HG03354 (cell line): Measurements from ENCODE around the gene FLNC.

Experiments
- ATAC-seq: cut with Tn5 transposase; IDR thresholded peaks from one replicate; pipeline ENCODE4 v1.9.1; 2021; ENCODE audit warnings: mild to moderate bottlenecking; ENCODE audit not compliant: unreplicated experiment, poor library complexity, severe bottlenecking

The FLNC gene

DNA sequence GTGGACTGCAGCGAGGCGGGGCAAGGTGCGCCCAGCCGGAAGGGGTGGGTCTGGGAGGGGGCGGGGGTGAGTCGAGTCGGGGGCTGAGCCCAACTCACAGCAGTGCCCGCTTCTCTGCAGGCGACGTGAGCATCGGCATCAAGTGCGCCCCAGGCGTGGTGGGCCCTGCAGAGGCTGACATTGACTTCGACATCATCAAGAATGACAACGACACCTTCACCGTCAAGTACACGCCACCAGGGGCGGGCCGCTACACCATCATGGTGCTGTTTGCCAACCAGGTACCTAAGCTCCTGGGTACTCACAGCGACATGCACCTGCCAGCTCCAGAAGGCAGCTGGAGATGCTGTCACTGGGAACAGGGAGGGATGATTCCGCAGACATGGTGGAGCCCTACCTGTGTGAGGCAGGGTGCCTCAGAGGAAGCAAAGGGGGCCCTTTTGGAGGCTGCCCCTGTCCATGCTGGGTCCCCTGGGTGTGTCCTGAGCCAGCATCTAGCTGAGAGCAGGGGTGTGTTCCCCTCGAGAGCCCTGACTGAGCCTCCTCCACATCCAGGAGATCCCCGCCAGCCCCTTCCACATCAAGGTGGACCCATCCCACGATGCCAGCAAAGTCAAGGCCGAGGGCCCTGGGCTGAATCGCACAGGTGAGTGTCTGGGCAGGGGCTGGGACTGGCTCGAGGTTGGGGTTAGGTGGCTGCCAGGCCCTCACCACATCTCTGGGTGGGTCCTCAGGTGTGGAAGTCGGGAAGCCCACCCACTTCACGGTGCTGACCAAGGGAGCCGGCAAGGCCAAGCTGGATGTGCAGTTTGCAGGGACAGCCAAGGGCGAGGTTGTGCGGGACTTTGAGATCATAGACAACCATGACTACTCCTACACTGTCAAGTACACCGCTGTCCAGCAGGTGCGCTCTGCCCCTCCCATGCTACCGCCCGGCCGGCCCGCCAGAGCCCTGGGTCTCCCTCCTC, 12.8 kb downstream of the FLNC start:
- no peak for ATAC-seq

DNA sequence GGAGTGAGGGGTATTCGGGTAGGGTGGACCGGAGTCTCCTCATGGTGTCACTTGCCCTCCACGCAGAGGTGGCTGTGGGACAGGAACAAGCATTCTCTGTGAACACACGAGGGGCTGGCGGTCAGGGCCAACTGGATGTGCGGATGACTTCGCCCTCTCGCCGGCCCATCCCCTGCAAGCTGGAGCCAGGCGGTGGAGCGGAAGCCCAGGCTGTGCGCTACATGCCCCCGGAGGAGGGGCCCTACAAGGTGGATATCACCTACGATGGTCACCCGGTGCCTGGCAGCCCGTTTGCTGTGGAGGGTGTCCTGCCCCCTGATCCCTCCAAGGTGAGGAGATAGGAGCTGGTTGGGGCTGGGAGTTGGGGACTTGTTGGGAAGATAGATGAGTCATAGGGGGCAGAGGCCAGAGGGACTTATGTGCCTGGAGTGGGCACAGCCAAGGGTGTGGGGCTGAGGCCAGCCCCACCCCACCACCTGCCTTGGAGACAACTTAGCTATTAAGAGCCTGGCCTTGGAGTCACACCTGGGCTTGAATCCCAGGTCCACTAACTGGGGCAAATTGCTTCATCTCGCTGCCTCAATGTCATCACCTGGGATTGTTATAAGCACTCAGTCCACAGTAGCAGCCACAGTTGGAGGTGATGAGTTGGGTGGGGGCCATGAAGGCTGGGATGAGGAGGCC, 13.9 kb downstream of the FLNC start:
- ATAC-seq: no peak

DNA sequence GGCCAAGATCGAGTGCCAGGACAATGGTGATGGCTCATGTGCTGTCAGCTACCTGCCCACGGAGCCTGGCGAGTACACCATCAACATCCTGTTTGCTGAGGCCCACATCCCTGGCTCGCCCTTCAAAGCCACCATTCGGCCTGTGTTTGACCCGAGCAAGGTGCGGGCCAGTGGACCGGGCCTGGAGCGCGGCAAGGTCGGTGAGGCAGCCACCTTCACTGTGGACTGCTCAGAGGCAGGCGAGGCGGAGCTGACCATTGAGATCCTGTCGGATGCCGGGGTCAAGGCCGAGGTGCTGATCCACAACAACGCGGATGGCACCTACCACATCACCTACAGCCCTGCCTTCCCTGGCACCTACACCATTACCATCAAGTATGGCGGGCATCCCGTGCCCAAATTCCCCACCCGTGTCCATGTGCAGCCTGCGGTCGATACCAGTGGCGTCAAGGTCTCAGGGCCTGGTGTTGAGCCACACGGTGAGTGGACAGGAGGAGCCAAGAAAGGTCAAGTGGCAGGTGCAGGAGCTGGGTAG, 14.6 kb downstream of the FLNC start:
- ATAC-seq: no peak

DNA sequence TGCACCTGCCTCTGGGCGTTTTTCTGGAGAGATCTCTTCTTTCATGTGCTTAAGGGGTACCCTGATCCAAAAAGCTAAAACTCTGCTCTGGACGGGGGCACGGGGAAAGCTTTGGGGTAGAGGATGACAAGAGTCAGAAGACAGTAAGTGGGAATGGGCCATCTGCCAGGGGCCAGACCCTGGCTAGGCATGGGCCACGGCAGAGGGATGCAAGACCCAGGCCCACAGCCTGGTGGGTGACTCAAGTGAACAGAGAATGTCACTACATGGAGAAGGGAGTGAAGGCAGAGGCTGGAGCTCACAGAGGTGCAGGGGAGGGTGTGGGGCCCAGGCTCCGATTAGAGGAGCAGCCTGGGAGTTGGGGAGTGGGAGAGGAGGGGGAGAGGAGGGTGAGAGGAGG, 15.3 kb downstream of the FLNC start:
- ATAC-seq: no peak

DNA sequence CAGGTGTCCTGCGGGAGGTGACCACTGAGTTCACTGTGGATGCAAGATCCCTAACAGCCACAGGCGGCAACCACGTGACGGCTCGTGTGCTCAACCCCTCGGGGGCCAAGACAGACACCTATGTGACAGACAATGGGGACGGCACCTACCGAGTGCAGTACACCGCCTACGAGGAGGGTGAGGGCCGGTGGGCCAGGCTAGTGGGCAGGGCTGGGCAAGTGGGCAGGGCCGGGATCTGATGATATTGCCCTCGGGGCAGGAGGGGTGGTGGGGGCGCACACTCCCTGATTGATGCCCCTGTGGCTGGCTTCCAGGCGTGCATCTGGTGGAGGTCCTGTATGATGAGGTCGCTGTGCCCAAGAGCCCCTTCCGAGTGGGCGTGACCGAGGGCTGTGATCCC, 15.8 kb downstream of the FLNC start:
- no peak for ATAC-seq

DNA sequence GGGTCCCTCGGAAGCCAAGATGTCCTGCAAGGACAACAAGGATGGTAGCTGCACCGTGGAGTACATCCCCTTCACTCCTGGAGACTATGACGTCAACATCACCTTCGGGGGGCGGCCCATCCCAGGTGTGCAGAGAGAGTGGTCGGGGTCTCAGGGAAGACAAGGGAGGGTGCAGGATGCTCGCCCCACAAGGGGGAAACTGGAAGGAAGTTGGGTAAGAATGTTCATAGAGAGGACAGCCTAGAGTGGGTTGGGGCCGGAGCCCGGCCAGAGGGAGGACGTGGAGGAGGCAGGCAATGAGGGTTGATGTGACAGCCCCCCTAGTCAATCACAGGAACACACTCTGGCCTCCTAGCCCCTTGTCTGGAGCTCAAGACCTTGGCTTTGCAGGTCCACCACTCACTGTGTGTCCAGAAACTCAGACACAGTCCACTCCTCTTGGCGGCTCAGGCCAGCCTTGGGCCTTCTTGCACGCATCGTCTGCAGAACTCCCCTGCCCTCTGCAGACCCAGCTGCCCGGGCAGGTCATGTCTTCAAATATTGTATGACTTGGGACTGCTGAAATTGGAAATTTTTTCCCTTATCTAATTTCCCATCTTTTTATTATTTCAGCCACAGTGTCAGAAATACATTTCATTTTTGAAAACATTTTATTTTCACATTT, 16.7 kb downstream of the FLNC start:
- no peak for ATAC-seq

DNA sequence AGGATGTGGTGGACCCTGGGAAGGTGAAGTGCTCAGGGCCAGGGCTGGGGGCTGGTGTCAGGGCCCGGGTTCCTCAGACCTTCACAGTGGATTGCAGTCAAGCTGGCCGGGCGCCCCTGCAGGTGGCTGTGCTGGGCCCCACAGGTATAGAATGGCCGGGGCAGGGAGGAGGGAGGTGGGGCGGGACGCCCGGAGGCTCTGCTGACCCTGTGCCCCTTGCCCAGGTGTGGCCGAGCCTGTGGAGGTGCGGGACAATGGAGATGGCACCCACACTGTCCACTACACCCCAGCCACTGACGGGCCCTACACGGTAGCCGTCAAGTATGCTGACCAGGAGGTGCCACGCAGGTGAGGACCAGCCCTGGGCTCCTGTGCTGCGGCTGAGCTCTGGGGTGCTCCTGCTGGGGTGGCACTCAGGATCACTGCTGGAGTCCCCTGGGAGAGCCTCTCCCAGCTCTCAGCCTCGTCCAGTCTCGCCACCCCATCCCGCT, 17.6 kb downstream of the FLNC start:
- no peak for ATAC-seq

DNA sequence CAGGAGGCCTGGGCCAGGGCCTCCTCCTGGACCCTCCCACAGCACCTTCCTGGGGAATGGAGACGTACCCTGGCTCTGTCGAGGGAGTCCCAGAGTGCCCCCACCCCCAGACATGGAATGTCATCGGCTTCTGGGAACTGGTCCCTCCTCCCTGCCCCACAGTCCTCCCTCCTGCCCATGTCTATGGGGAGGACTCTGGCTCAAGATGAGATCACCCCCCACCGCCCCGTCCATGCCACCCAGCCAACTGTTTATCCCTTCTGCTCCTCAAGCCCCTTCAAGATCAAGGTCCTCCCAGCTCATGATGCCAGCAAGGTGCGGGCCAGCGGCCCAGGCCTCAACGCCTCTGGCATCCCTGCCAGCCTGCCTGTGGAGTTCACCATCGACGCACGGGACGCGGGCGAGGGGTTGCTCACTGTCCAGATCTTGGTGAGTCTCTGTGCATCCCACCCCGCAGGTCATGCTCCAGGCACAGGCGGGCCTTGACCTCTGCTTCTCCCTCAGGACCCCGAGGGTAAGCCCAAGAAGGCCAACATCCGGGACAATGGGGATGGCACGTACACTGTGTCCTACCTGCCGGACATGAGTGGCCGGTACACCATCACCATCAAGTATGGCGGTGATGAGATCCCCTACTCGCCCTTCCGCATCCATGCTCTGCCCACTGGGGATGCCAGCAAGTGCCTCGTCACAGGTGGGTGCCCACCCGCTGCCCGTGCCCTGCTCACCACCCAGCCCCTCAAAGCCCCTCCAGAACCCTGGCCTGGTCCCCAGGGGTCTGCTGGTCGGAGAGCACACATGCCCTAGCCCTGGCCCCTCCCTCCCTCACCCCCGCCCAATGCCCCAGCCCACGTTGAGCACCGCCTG, 18.3 kb downstream of the FLNC start:
- ATAC-seq: no peak

DNA sequence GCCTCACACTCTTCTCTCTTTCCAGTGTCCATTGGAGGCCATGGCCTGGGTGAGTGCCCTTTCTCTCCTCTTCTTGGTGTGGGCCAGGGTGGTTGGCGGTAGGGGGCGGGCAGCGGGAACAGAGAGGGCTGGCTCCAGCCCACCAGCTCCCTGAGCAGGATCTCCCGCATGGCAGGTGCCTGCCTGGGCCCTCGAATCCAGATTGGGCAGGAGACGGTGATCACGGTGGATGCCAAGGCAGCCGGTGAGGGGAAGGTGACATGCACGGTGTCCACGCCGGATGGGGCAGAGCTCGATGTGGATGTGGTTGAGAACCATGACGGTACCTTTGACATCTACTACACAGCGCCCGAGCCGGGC, 18.9 kb downstream of the FLNC start:
- no peak for ATAC-seq

DNA sequence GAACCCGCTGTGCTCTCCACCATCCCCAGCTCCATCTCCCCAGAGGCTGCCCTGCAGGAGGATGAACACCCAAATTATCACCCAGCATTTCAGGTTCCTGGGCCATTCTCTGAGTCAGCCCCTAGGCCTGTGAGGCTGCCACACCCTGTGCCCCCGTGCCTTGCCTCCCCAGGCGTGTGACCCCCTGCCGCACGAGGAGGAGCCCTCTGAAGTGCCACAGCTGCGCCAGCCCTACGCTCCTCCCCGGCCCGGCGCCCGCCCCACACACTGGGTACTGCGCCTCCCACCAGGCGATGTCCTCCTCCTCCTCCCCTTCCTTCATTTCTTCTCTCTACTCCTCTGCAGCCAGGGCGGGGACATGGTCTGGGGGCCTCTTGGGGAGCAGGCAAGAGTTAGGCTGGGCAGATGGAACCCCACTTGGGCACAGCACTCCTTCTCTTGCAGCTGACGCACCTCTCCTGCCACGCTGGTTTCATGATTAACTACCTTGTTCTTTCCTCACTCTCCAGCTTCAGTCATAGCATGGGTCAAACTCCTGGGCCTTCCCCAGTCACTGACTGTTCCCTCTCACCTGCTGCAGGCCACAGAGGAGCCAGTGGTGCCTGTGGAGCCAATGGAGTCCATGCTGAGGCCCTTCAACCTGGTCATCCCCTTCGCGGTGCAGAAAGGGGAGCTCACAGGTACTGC, 19.7 kb downstream of the FLNC start:
- no peak for ATAC-seq

DNA sequence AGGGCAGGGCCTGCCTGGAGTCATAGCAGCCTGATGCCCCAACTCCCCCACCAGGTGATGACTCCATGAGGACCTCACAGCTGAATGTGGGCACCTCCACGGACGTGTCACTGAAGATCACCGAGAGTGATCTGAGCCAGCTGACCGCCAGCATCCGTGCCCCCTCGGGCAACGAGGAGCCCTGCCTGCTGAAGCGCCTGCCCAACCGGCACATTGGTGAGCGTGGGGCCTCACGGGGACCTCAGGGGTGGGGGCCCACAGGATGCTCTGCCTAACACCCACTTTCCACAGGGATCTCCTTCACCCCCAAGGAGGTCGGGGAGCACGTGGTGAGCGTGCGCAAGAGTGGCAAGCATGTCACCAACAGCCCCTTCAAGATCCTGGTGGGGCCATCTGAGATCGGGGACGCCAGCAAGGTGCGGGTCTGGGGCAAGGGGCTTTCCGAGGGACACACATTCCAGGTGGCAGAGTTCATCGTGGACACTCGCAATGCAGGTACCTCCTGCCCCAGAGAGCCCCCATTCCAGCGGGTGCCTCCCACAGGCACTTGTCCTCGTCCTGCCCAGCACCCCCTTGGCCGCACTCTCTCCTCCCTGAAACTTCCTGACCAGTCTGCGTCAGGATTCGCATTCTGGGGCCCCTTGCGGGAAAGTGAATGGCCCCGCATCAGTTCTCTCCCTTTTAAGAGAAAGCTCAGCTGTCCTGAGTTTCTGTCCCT, 22.5 kb downstream of the FLNC start:
- ATAC-seq: no peak

DNA sequence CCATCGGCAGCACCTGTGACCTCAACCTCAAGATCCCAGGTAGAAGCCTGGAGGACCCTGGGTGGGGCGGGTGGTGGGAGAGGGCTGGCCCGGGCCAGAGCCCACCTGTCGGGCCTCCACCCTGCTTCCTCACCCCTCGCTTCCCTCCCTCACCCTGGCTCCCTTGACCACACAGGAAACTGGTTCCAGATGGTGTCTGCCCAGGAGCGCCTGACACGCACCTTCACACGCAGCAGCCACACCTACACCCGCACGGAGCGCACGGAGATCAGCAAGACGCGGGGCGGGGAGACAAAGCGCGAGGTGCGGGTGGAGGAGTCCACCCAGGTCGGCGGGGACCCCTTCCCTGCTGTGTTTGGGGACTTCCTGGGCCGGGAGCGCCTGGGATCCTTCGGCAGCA, 23.6 kb downstream of the FLNC start:
- ATAC-seq: no peak

DNA sequence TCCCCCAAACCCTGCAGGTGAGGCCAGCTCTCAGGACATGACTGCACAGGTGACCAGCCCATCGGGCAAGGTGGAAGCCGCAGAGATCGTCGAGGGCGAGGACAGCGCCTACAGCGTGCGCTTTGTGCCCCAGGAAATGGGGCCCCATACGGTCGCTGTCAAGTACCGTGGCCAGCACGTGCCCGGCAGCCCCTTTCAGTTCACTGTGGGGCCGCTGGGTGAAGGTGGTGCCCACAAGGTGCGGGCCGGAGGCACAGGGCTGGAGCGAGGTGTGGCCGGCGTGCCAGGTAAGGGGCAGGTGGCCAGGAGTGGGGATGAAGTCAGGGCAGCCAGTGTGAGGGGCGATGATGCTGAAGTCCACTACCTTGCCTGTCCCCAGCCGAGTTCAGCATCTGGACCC, 24.2 kb downstream of the FLNC start:
- no peak for ATAC-seq

DNA sequence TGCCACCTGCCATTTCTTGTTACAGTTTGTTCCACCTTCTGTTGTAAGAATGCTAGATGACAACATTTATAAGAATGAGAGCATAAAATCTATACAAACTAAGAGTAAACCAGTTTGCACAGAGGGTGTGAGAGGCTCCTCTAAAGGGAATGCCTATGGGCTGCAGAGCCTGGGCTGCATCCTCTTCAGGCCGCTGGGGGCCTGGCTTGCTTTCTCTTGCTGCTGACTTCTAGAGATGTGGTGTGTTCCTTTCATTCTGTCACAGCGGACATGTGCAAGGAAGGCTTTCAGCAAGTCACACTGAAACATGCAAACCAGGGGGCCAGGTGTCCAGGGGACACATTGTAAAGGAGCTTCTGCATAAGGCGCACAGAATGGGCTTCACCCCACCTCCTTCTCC, 25.4 kb downstream of the FLNC start:
- no peak for ATAC-seq

DNA sequence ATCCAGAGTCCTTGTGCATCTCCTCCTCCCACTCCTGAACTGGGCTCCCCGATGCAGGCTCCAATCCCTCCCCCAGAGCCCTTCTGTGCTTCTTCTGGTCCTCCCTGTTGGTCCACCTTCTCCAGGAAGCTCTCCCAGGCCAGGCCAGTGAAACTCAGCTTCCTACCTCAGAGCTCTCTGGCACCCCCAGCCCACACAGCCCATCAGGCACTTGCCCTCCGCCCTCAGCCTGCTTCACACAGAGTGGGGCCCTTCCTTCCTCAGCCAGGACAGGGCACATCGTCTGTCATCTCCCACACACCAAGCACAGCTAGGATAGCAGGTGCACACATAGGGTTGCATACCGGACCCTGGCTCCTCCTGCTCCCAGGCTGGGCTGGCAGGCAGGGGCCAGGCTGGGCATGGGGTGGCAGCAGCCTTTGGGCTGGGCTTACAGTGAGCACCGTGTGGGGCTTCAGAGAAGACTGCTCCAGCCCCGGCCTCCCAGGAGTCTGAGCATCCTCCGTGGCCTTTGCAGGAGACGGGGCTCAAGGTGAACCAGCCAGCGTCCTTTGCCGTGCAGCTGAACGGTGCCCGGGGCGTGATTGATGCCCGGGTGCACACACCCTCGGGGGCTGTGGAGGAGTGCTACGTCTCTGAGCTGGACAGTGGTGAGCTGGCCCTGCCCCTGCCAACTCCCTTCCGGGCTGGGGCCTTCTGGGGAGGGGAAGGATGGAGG, 26.0 kb downstream of the FLNC start:
- no peak for ATAC-seq

DNA sequence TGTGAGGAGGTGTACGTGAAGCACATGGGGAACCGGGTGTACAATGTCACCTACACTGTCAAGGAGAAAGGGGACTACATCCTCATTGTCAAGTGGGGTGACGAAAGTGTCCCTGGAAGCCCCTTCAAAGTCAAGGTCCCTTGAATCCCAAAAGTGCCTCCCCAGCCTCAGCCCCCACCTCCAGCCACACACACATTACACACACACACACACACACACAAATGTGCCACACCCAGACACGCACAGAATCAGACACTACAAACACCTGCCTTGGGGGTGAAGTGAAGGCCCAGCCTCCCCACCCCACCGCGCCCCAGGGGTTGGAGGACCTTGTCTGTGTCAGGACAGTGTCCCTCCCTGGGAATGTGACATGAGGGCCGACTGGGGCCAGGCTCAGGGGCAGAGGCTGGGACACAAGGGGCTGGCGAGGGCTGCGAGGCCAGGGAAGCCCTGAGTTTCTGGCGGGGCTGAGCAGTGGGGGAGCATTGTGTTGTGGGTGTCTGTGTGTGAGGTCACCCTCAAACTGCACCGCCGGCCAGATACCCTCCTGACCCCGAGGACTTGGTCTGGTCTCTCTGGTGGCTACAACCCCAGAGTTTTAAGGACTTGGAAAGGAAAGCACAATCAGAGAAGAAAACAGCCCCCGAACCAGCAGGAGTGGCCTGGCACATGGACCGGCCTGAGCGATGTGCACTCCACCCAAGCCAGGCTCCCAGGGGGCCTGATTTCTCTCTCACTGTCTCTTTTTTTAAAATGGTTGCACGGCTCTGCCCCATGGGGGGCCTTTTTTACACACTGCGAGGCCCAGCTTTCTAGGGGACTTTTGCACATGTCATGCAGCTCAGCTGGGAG, 28.4 kb downstream of the FLNC start:
- ATAC-seq: no peak
